AG04450 (cell line): ENCODE data around the gene CDKAL1. TPM values are rescaled to one million over a fixed set of nuclear protein-coding genes. Genes with fewer than 3 reads are reported as not detected.
"Not testable (repeated sequence)": the region's sequence is repeated elsewhere in the genome, so short reads cannot be mapped to it uniquely, and the experiment has no call there.

Experiments used
- CTCF ChIA-PET: fragments of 300-600, 350-600 bp; formaldehyde crosslinking; extraction: SDS; loops from one replicate; lab custom pipeline; 2022; ENCODE audit warnings: antibody characterized with exemption, inconsistent platforms; lab: Charles Lee
- POLR2A ChIA-PET: fragments of 350-600 bp; formaldehyde crosslinking; extraction: SDS; loops from one replicate; lab custom pipeline; 2021; ENCODE audit warnings: antibody characterized with exemption, inconsistent platforms; lab: Yijun Ruan, JAX
- DNase-seq: peaks from one replicate; pipeline ENCODE4 v3.0.0-alpha.2; 2011; ENCODE audit warnings: low read depth, low spot score
- H3K27ac ChIP-seq: one replicate; pipeline ENCODE4 v1.5.1; 2012; ENCODE audit warnings: low read depth, low read length, control low read depth
- H3K27me3 ChIP-seq: one replicate; pipeline ENCODE4 v1.6.0; 2012; ENCODE audit warnings: low read length; ENCODE audit not compliant: control insufficient read depth, insufficient read depth
- H3K4me3 ChIP-seq: 2 replicates; pipeline ENCODE4 v1.5.1; 2011; ENCODE audit warnings: mild to moderate bottlenecking, low read depth, low read length, control low read depth
- H3K9me3 ChIP-seq: 2 replicates; pipeline ENCODE4 v1.5.1; 2012; ENCODE audit warnings: low read length; ENCODE audit not compliant: control insufficient read depth, insufficient read depth
- CTCF ChIP-seq: IDR thresholded peaks from 2 replicates; pipeline ENCODE4 v1.5.1; 2011; ENCODE audit warnings: low read depth, low read length, control low read depth, inconsistent platforms
- polyA plus RNA-seq: library from polyadenylated mRNA; depleted of rRNA; stranded (reverse); fragments of >200 nt; gene quantifications from 2 replicates; pipeline ENCODE4 v1.2.3, GENCODE V29; 2011

CDKAL1 gene
- polyA plus RNA-seq, 1 experiment: 9.2 TPM

- ChIA-PET CTCF (no interaction called here), POLR2A (no interaction called here)
- H3K27me3 ChIP-seq: no peaks in the 10 kb centered on the region
- TF ChIP-seq CTCF: no peak
- no peaks in the 10 kb centered on the region for H3K9me3 ChIP-seq
- DNase-seq: no peak
- H3K4me3 ChIP-seq: no peak overlapping the region
- H3K27ac ChIP-seq: no peak overlapping the region
Observed at GRCh38 chr6:20633566-20634340, 99.5 kb downstream of the CDKAL1 start.

GRCh38 chr6:20639161-20639560 lies 104.9 kb downstream of the CDKAL1 start:
- DNase-seq: no peak
- no peaks in the 10 kb centered on the region for H3K9me3 ChIP-seq
- no peak overlapping the region for H3K4me3 ChIP-seq
- ChIA-PET CTCF (no interaction called here), POLR2A (no interaction called here)
- TF ChIP-seq CTCF: no peak
- no peaks in the 10 kb centered on the region for H3K27me3 ChIP-seq
- no peak overlapping the region for H3K27ac ChIP-seq

- Histone ChIP-seq H3K4me3 (no peak overlapping the region), H3K27me3 (no peaks in the 10 kb centered on the region), H3K9me3 (no peaks in the 10 kb centered on the region), H3K27ac (no peak overlapping the region)
- no peak for DNase-seq
- no peak for TF ChIP-seq CTCF
- ChIA-PET CTCF (no interaction called here), POLR2A (no interaction called here)
Observed at GRCh38 chr6:20640181-20640580, 105.9 kb downstream of the CDKAL1 start.

- H3K27ac ChIP-seq: no peak overlapping the region
- H3K9me3 ChIP-seq: no peaks in the 10 kb centered on the region
- H3K27me3 ChIP-seq: no peaks in the 10 kb centered on the region
- CTCF ChIA-PET: no interaction called here
- POLR2A ChIA-PET: interaction anchor here (0.7 kb wide), 1 partner anchor 266 kb away, joined by 3 read pairs; no protein-coding TSS in a partner anchor
- DNase-seq: no peak
- no peak for TF ChIP-seq CTCF
- no peak overlapping the region for H3K4me3 ChIP-seq
Observed at GRCh38 chr6:20642441-20642840, 108.2 kb downstream of the CDKAL1 start.

- no peaks in the 10 kb centered on the region for H3K9me3 ChIP-seq
- H3K4me3 ChIP-seq: no peak overlapping the region
- DNase-seq: no peak
- TF ChIP-seq CTCF: no peak
- POLR2A ChIA-PET: interaction anchor here (0.7 kb wide), 1 partner anchor 17 kb away, joined by 3 read pairs; no protein-coding TSS in a partner anchor
- H3K27ac ChIP-seq: no peak overlapping the region
- CTCF ChIA-PET: interaction anchor here (0.7 kb wide), 1 partner anchor 944 kb away, joined by 4 read pairs; no protein-coding TSS in a partner anchor
- no peaks in the 10 kb centered on the region for H3K27me3 ChIP-seq
Observed at GRCh38 chr6:20644667-20645370, 110.6 kb downstream of the CDKAL1 start.

- DNase-seq, H3K9me3 ChIP-seq, POLR2A ChIA-PET, H3K27me3 ChIP-seq, H3K27ac ChIP-seq, H3K4me3 ChIP-seq: not testable (repeated sequence)
- CTCF ChIA-PET: interaction anchor here (0.6 to 0.7 kb wide), 2 partner anchors 41 to 943 kb away, joined by 4 to 7 read pairs; no protein-coding TSS in a partner anchor
Observed at GRCh38 chr6:20645572-20645971, 111.3 kb downstream of the CDKAL1 start.
